Measurements from ENCODE around the gene NF2. TPM values are rescaled to one million over a fixed set of nuclear protein-coding genes. Genes with fewer than 3 reads are reported as not detected.

Gene NF2
- total RNA-seq, 4 donors from 2014 or later, result 26.6 to 35.2 (median 32.9) TPM

GRCh38 chr22:29598684-29599020, 4.8 kb upstream of the NF2 start:
- ATAC-seq (ENCODE audit: low FRiP score) (no peak), DNase-seq (ENCODE audit: low spot score) (no peak)

GRCh38 chr22:29604076-29604360, 585 bp downstream of the NF2 start:
- no peak for TF ChIP-seq CTCF (IDR thresholded peaks at IDR 0.05)
- DNase-seq (ENCODE audit: low spot score) (peak; percentile 35), ATAC-seq (ENCODE audit: low FRiP score) (peak; percentile 14)

More at GRCh38 chr22:29598684-29599020, 4.8 kb upstream of the NF2 start:
- TF ChIP-seq CTCF (IDR thresholded peaks at IDR 0.05), result no peak

GRCh38 chr22:29605527-29605850, 2.1 kb downstream of the NF2 start:
- ATAC-seq (ENCODE audit: low FRiP score) (no peak), DNase-seq (ENCODE audit: low spot score) (no peak)
- TF ChIP-seq CTCF (IDR thresholded peaks at IDR 0.05), result no peak

GRCh38 chr22:29606320-29606719, 2.9 kb downstream of the NF2 start:
- no peak for DNase-seq (ENCODE audit: low spot score)
- no peak for ATAC-seq (ENCODE audit: low FRiP score)
- no peak for TF ChIP-seq CTCF (IDR thresholded peaks at IDR 0.05)

GRCh38 chr22:29607426-29607825, 4.0 kb downstream of the NF2 start:
- ATAC-seq (ENCODE audit: low FRiP score) (no peak), DNase-seq (ENCODE audit: low spot score) (no peak)
- no peak for TF ChIP-seq CTCF (IDR thresholded peaks at IDR 0.05)

GRCh38 chr22:29609139-29609538, 5.7 kb downstream of the NF2 start:
- DNase-seq (ENCODE audit: low spot score), result no peak
- no peak for ATAC-seq (ENCODE audit: low FRiP score)
- TF ChIP-seq CTCF (IDR thresholded peaks at IDR 0.05), result no peak

GRCh38 chr22:29610780-29611179, 7.3 kb downstream of the NF2 start:
- no peak for ATAC-seq (ENCODE audit: low FRiP score)
- no peak for DNase-seq (ENCODE audit: low spot score)
- no peak for TF ChIP-seq CTCF (IDR thresholded peaks at IDR 0.05)

Data from omental fat pad (tissue), 4 donors.